HFFc6 (cell line): Measurements from ENCODE around the gene DUS3L. TPM values are rescaled to one million over a fixed set of nuclear protein-coding genes. Genes with fewer than 3 reads are reported as not detected.

Experiments used
- DNase-seq: peaks from one replicate; pipeline ENCODE4 v3.0.0-alpha.2; 2018
- H3K27ac Mint-ChIP-seq: 2 replicates; pipeline ENCODE4 v1.8.0; 2020; ENCODE audit warnings: mild to moderate bottlenecking, mixed read lengths
- H3K27me3 Mint-ChIP-seq: 2 replicates; pipeline ENCODE4 v1.8.0; 2021; ENCODE audit warnings: mild to moderate bottlenecking, moderate library complexity, mixed read lengths; ENCODE audit not compliant: insufficient read depth
- H3K36me3 Mint-ChIP-seq: 2 replicates; pipeline ENCODE4 v1.8.0; 2021; ENCODE audit warnings: low read depth, mixed read lengths
- H3K4me1 Mint-ChIP-seq: 2 replicates; pipeline ENCODE4 v1.8.0; 2020; ENCODE audit warnings: low read depth, mixed read lengths
- H3K4me3 Mint-ChIP-seq: 2 replicates; pipeline ENCODE4 v1.8.0; 2020; ENCODE audit warnings: mild to moderate bottlenecking, moderate library complexity, mixed read lengths
- H3K9me3 Mint-ChIP-seq: 2 replicates; pipeline ENCODE4 v1.8.0; 2020; ENCODE audit warnings: mild to moderate bottlenecking, mixed read lengths
- CTCF ChIP-seq: fragments of 200-600 bp; sonication (generic); IDR thresholded peaks from 2 replicates; pipeline ENCODE4 v1.5.0; 2021; ENCODE audit warnings: antibody characterized with exemption, mild to moderate bottlenecking
- total RNA-seq, 6 experiments: library from RNA; stranded (reverse); fragmentation: NEBNext Ultra II Directional; extraction: Animal tissue kit (Norgen Biotek cat#: 25700); gene quantifications; 2 replicates in 1 of 6; 3 replicates in 5 of 6; pipeline ENCODE4 v1.2.3, GENCODE V29; 2021

DUS3L gene
- total RNA-seq, 6 experiments from 2014 or later = 15.6 to 20.5 (median 18.3) TPM

GRCh38 chr19:5804516-5805461 is 13.8 kb upstream of the DUS3L start, which contains the start of gene NRTN:
NRTN (plus strand) TSS chr19:5805067; CDS start chr19:5824166, 19,099 bp downstream.
- no peak for DNase-seq
- peaks cover 28% of the 10 kb centered on the region for H3K27me3 Mint-ChIP-seq
- no peaks in the 10 kb centered on the region for H3K36me3 Mint-ChIP-seq
- H3K4me3 Mint-ChIP-seq = peak within 1 kb of the TSS; percentile 69; the same call in 1 of the 2 replicates
- H3K27ac Mint-ChIP-seq = no peak within 1 kb of the TSS
- no peaks in the 10 kb centered on the region for H3K9me3 Mint-ChIP-seq
- peaks cover 12% of the 10 kb centered on the region; the same call in 1 of the 2 replicates for H3K4me1 Mint-ChIP-seq
- no peak for TF ChIP-seq CTCF

- DNase-seq = peak; percentile 73
- Mint-ChIP-seq H3K9me3 (no peaks in the 10 kb centered on the region), H3K4me1 (peaks cover 12% of the 10 kb centered on the region; the same call in 1 of the 2 replicates), H3K27me3 (peaks cover 28% of the 10 kb centered on the region), H3K27ac (no peak overlapping the region), H3K36me3 (no peaks in the 10 kb centered on the region), H3K4me3 (peak overlapping the region; percentile 69)
- TF ChIP-seq CTCF = peak; percentile 93
Measured at GRCh38 chr19:5803752-5804515, 13.0 kb upstream of the DUS3L start.

GRCh38 chr19:5803441-5803751 is 12.4 kb upstream of the DUS3L start:
- Mint-ChIP-seq H3K27me3 (peaks cover 29% of the 10 kb centered on the region), H3K36me3 (no peaks in the 10 kb centered on the region), H3K4me3 (peak overlapping the region; percentile 69), H3K27ac (no peak overlapping the region), H3K4me1 (peaks cover 12% of the 10 kb centered on the region; the same call in 1 of the 2 replicates), H3K9me3 (no peaks in the 10 kb centered on the region)
- DNase-seq = no peak
- TF ChIP-seq CTCF = no peak

- no peak overlapping the region for H3K27ac Mint-ChIP-seq
- no peaks in the 10 kb centered on the region for H3K36me3 Mint-ChIP-seq
- peaks cover 12% of the 10 kb centered on the region; the same call in 1 of the 2 replicates for H3K4me1 Mint-ChIP-seq
- no peaks in the 10 kb centered on the region for H3K9me3 Mint-ChIP-seq
- TF ChIP-seq CTCF = no peak
- peaks cover 27% of the 10 kb centered on the region for H3K27me3 Mint-ChIP-seq
- peak; percentile 13 for DNase-seq
- H3K4me3 Mint-ChIP-seq = peak overlapping the region; percentile 41; the same call in 1 of the 2 replicates
Measured at GRCh38 chr19:5801796-5802619, 11.0 kb upstream of the DUS3L start.
